ENCODE results near the gene CDKAL1.
"Not testable (repeated sequence)": the region's sequence is repeated elsewhere in the genome, so short reads cannot be mapped to it uniquely, and the experiment has no call there.

The CDKAL1 gene

GRCh38 chr6:20924094-20924493 lies 389.8 kb downstream of the CDKAL1 start:
- not testable (repeated sequence) for DNase-seq (ENCODE audit: low spot score)

GRCh38 chr6:20924911-20925543 lies 390.8 kb downstream of the CDKAL1 start:
- DNase-seq (ENCODE audit: low spot score) = no peak

- DNase-seq (ENCODE audit: low spot score) = no peak
Measured at GRCh38 chr6:20927130-20927860, 393.0 kb downstream of the CDKAL1 start.

GRCh38 chr6:20929283-20929682 lies 395.0 kb downstream of the CDKAL1 start:
- no peak for DNase-seq (ENCODE audit: low spot score)

GRCh38 chr6:20931093-20931492 lies 396.8 kb downstream of the CDKAL1 start:
- no peak for DNase-seq (ENCODE audit: low spot score)

- no peak for DNase-seq (ENCODE audit: low spot score)
Measured at GRCh38 chr6:20931772-20932171, 397.5 kb downstream of the CDKAL1 start.

GRCh38 chr6:20932284-20932683 lies 398.0 kb downstream of the CDKAL1 start:
- DNase-seq (ENCODE audit: low spot score) = no peak

GRCh38 chr6:20933057-20933788 lies 399.0 kb downstream of the CDKAL1 start:
- DNase-seq (ENCODE audit: low spot score) = no peak

- DNase-seq (ENCODE audit: low spot score) = no peak
Measured at GRCh38 chr6:20936949-20937348, 402.7 kb downstream of the CDKAL1 start.

- DNase-seq (ENCODE audit: low spot score) = no peak
Measured at GRCh38 chr6:20939161-20939775, 405.0 kb downstream of the CDKAL1 start.

- no peak for DNase-seq (ENCODE audit: low spot score)
Measured at GRCh38 chr6:20943040-20943627, 408.9 kb downstream of the CDKAL1 start.

- DNase-seq (ENCODE audit: low spot score) = no peak
Measured at GRCh38 chr6:20943922-20944321, 409.7 kb downstream of the CDKAL1 start.

GRCh38 chr6:20946022-20946421 lies 411.8 kb downstream of the CDKAL1 start:
- DNase-seq (ENCODE audit: low spot score) = no peak

GRCh38 chr6:20946890-20947289 lies 412.6 kb downstream of the CDKAL1 start:
- no peak for DNase-seq (ENCODE audit: low spot score)

- DNase-seq (ENCODE audit: low spot score) = no peak
Measured at GRCh38 chr6:20947977-20948376, 413.7 kb downstream of the CDKAL1 start.

- no peak for DNase-seq (ENCODE audit: low spot score)
Measured at GRCh38 chr6:20948556-20948955, 414.3 kb downstream of the CDKAL1 start.

GRCh38 chr6:20949138-20949537 lies 414.9 kb downstream of the CDKAL1 start:
- DNase-seq (ENCODE audit: low spot score) = no peak

- DNase-seq (ENCODE audit: low spot score) = no peak
Measured at GRCh38 chr6:20952699-20953474, 418.6 kb downstream of the CDKAL1 start.

- DNase-seq (ENCODE audit: low spot score) = no peak
Measured at GRCh38 chr6:20954315-20954714, 420.1 kb downstream of the CDKAL1 start.

GRCh38 chr6:20955131-20955530 lies 420.9 kb downstream of the CDKAL1 start:
- no peak for DNase-seq (ENCODE audit: low spot score)

GRCh38 chr6:20955751-20956150 lies 421.5 kb downstream of the CDKAL1 start:
- DNase-seq (ENCODE audit: low spot score) = no peak

Data from CD4-positive, alpha-beta T cell treated with Interleukin-2 at 100 ng/mL for 4 hours (primary cell).